HCT116 (cell line): ENCODE data around the gene TMEM252. TPM values are rescaled to one million over a fixed set of nuclear protein-coding genes. Genes with fewer than 3 reads are reported as not detected.

Experiments used
- FOSL1 ChIP-seq: IDR thresholded peaks from 2 replicates; pipeline ENCODE4 v1.6.1; 2012; ENCODE audit warnings: low read depth
- JUND ChIP-seq: IDR thresholded peaks from 2 replicates; pipeline ENCODE4 v1.6.1; 2012
- total RNA-seq: library from RNA; stranded (reverse); gene quantifications from one replicate; pipeline ENCODE4 v1.2.1, GENCODE V29; 2021; ENCODE audit not compliant: unreplicated experiment
- TF ChIP-seq, protein P1 (sequence below): IDR thresholded peaks from 2 replicates; pipeline ENCODE4 v1.6.1; 2012

The TMEM252 gene
- total RNA-seq, 1 experiment from 2014 or later: not detected

- TF ChIP-seq, protein P1, sequence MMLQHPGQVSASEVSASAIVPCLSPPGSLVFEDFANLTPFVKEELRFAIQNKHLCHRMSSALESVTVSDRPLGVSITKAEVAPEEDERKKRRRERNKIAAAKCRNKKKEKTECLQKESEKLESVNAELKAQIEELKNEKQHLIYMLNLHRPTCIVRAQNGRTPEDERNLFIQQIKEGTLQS: no peak
- TF ChIP-seq FOSL1: no peak
- TF ChIP-seq JUND: no peak
Observed at GRCh38 chr9:68488126-68488525, 52.6 kb downstream of the TMEM252 start (continued).

Other genes with a start within 250 kb of the TMEM252 start
- 0.25 TPM for gene FOXD4L3, start 238.0 kb downstream of the TMEM252 start, total RNA-seq
- gene PGM5, start 184.3 kb downstream of the TMEM252 start, total RNA-seq: 0.15 TPM
- 0.20 TPM for gene PIP5K1B, start 164.4 kb upstream of the TMEM252 start, total RNA-seq